ENCODE measurements around the gene ACTA2. TPM values are rescaled to one million over a fixed set of nuclear protein-coding genes. Genes with fewer than 3 reads are reported as not detected.

ACTA2 gene
- total RNA-seq, 1 donor from 2014 or later, result 9.0 TPM

- TF ChIP-seq CTCF (IDR thresholded peaks at IDR 0.05; ENCODE audit: insufficient read depth, low read length, severe bottlenecking), result no peak
- H3K27me3 ChIP-seq (ENCODE audit: control insufficient read depth, insufficient read depth, low read length), result no peaks in the 10 kb centered on the region
- DNase-seq (ENCODE audit: low read depth), result no peak
- no peaks in the 10 kb centered on the region for H3K36me3 ChIP-seq (ENCODE audit: control insufficient read depth, insufficient read depth, low read length)
- H3K4me3 ChIP-seq (ENCODE audit: low read depth, low read length), result no peak overlapping the region
- no peak for FAIRE-seq
Measured at GRCh38 chr10:88888810-88889445, 63.6 kb downstream of the ACTA2 start.

- FAIRE-seq (no peak), DNase-seq (ENCODE audit: low read depth) (no peak)
- no peaks in the 10 kb centered on the region for H3K27me3 ChIP-seq (ENCODE audit: control insufficient read depth, insufficient read depth, low read length)
- TF ChIP-seq CTCF (IDR thresholded peaks at IDR 0.05; ENCODE audit: insufficient read depth, low read length, severe bottlenecking), result no peak
- H3K36me3 ChIP-seq (ENCODE audit: control insufficient read depth, insufficient read depth, low read length), result no peaks in the 10 kb centered on the region
- H3K4me3 ChIP-seq (ENCODE audit: low read depth, low read length), result no peak overlapping the region
Measured at GRCh38 chr10:88886557-88886956, 66.0 kb downstream of the ACTA2 start.

Other genes with a start within 250 kb of the ACTA2 start
- gene LIPK, start 246.5 kb downstream of the ACTA2 start, total RNA-seq, result 0.13 TPM in 1 of 2 replicates, not detected in the other
- gene LIPN, start 192.8 kb downstream of the ACTA2 start, total RNA-seq, result 1.3 TPM in 1 of 2 replicates, not detected in the other
- gene LIPM, start 150.0 kb downstream of the ACTA2 start, total RNA-seq, result not detected in 2 replicates
- gene ANKRD22, start 100.9 kb downstream of the ACTA2 start, total RNA-seq, result 5.3 and 17.7 TPM in 2 replicates
- gene STAMBPL1, start 72.5 kb downstream of the ACTA2 start, total RNA-seq, result 1.7 and 2.6 TPM in 2 replicates
- gene FAS, start 38.0 kb upstream of the ACTA2 start, total RNA-seq, result 19.6 and 36.1 TPM in 2 replicates

Data from bronchial epithelial cell (primary cell).